Measurements from ENCODE around the gene P2RY12. TPM values are rescaled to one million over a fixed set of nuclear protein-coding genes. Genes with fewer than 3 reads are reported as not detected.

P2RY12 gene
- total RNA-seq, 1 donor from 2014 or later, result not detected

- no peak for DNase-seq (ENCODE audit: extremely low spot score, unreplicated experiment)
- peaks cover 16% of the 10 kb centered on the region for H3K4me1 Mint-ChIP-seq (ENCODE audit: unreplicated experiment)
- H3K4me3 Mint-ChIP-seq, result no peak overlapping the region
- no peak overlapping the region for H3K27ac Mint-ChIP-seq
- no peaks in the 10 kb centered on the region for H3K9me3 Mint-ChIP-seq
- H3K27me3 Mint-ChIP-seq, result no peaks in the 10 kb centered on the region
- H3K36me3 Mint-ChIP-seq, result no peaks in the 10 kb centered on the region
- no peak for TF ChIP-seq CTCF (conservative IDR thresholded peaks at IDR 0.05)
Observed at GRCh38 chr3:151383956-151384355, 597 bp downstream of the P2RY12 start.

GRCh38 chr3:151383111-151383510 is 1.4 kb downstream of the P2RY12 start:
- no peak for DNase-seq (ENCODE audit: extremely low spot score, unreplicated experiment)
- no peaks in the 10 kb centered on the region for H3K9me3 Mint-ChIP-seq
- no peak for TF ChIP-seq CTCF (conservative IDR thresholded peaks at IDR 0.05)
- H3K36me3 Mint-ChIP-seq, result no peaks in the 10 kb centered on the region
- no peak overlapping the region for H3K27ac Mint-ChIP-seq
- H3K27me3 Mint-ChIP-seq, result no peaks in the 10 kb centered on the region
- H3K4me1 Mint-ChIP-seq (ENCODE audit: unreplicated experiment), result peaks cover 16% of the 10 kb centered on the region
- H3K4me3 Mint-ChIP-seq, result no peak overlapping the region

- Mint-ChIP-seq H3K4me1 (ENCODE audit: unreplicated experiment) (peaks cover 16% of the 10 kb centered on the region), H3K36me3 (no peaks in the 10 kb centered on the region), H3K4me3 (no peak overlapping the region), H3K27me3 (no peaks in the 10 kb centered on the region), H3K27ac (no peak overlapping the region), H3K9me3 (no peaks in the 10 kb centered on the region)
- DNase-seq (ENCODE audit: extremely low spot score, unreplicated experiment), result no peak
- no peak for TF ChIP-seq CTCF (conservative IDR thresholded peaks at IDR 0.05)
Observed at GRCh38 chr3:151382671-151383070, 1.9 kb downstream of the P2RY12 start.

- no peaks in the 10 kb centered on the region for H3K27me3 Mint-ChIP-seq
- no peak overlapping the region for H3K27ac Mint-ChIP-seq
- no peaks in the 10 kb centered on the region for H3K36me3 Mint-ChIP-seq
- peak; percentile 80 for TF ChIP-seq CTCF (conservative IDR thresholded peaks at IDR 0.05)
- DNase-seq (ENCODE audit: extremely low spot score, unreplicated experiment), result no peak
- no peak overlapping the region for H3K4me3 Mint-ChIP-seq
- H3K9me3 Mint-ChIP-seq, result no peaks in the 10 kb centered on the region
- H3K4me1 Mint-ChIP-seq (ENCODE audit: unreplicated experiment), result peaks cover 4% of the 10 kb centered on the region
Observed at GRCh38 chr3:151379083-151379734, 5.3 kb downstream of the P2RY12 start.

- no peak for DNase-seq (ENCODE audit: extremely low spot score, unreplicated experiment)
- H3K27ac Mint-ChIP-seq, result no peak overlapping the region
- no peak overlapping the region for H3K4me3 Mint-ChIP-seq
- H3K4me1 Mint-ChIP-seq (ENCODE audit: unreplicated experiment), result no peaks in the 10 kb centered on the region
- no peaks in the 10 kb centered on the region for H3K9me3 Mint-ChIP-seq
- H3K27me3 Mint-ChIP-seq, result no peaks in the 10 kb centered on the region
- TF ChIP-seq CTCF (conservative IDR thresholded peaks at IDR 0.05), result no peak
- no peaks in the 10 kb centered on the region for H3K36me3 Mint-ChIP-seq
Observed at GRCh38 chr3:151377768-151378385, 6.7 kb downstream of the P2RY12 start.
